H1 (cell line): ENCODE results near the gene SPOUT1. TPM values are rescaled to one million over a fixed set of nuclear protein-coding genes. Genes with fewer than 3 reads are reported as not detected.

ENCODE experiments used
- CEBPB ChIP-seq: IDR thresholded peaks from 2 replicates; pipeline ENCODE4 v1.6.1; 2012; ENCODE audit warnings: low read depth, low read length
- CHD7 ChIP-seq: fragments of 300-600 bp; sonication (generic); IDR thresholded peaks from 2 replicates; pipeline ENCODE4 v1.7.1; 2012; ENCODE audit warnings: low read length, moderate library complexity, mild to moderate bottlenecking, inconsistent platforms; ENCODE audit not compliant: insufficient replicate concordance
- POLR2A ChIP-seq, 2 experiments: IDR thresholded peaks; 1 replicate in 1 of 2; 2 replicates in 1 of 2; pipeline ENCODE4 v1.6.1; 2011; ENCODE audit warnings: low read depth in 2 of 2, low read length in 2 of 2, mild to moderate bottlenecking in 2 of 2; ENCODE audit errors: control extremely low read depth in 1 of 2
- POU5F1 ChIP-seq: IDR thresholded peaks from 2 replicates; pipeline ENCODE4 v1.6.1; 2011; ENCODE audit warnings: low read depth, mild to moderate bottlenecking, low read length, moderate library complexity
- SP1 ChIP-seq: IDR thresholded peaks from 2 replicates; pipeline ENCODE4 v1.6.1; 2011; ENCODE audit warnings: low read depth, low read length
- SP4 ChIP-seq: IDR thresholded peaks from 2 replicates; pipeline ENCODE4 v1.6.1; 2012; ENCODE audit warnings: low read length, inconsistent platforms
- TAF7 ChIP-seq: optimal IDR thresholded peaks from 2 replicates; pipeline ENCODE3; 2011; ENCODE audit warnings: low read depth, mild to moderate bottlenecking, inconsistent platforms, low read length, moderate library complexity, borderline replicate concordance
- TCF12 ChIP-seq: IDR thresholded peaks from 2 replicates; pipeline ENCODE4 v1.6.1; 2011; ENCODE audit warnings: low read depth, mild to moderate bottlenecking, low read length
- USF2 ChIP-seq: IDR thresholded peaks from 2 replicates; pipeline ENCODE4 v1.6.1; 2011; ENCODE audit warnings: low read length, improper control_type of control experiment
- ZNF274 ChIP-seq: IDR thresholded peaks from 2 replicates; pipeline ENCODE4 v1.7.0; 2012; ENCODE audit warnings: low read length, borderline replicate concordance; ENCODE audit errors: extremely low read depth
- polyA plus RNA-seq, 7 experiments: library from polyadenylated mRNA; depleted of rRNA in 3 of 7; stranded (reverse) in 5 of 7; unstranded in 2 of 7; fragments of >200 nt in 5 of 7; fragments of 200-250 nt in 2 of 7; gene quantifications; 1 replicate in 5 of 7; 2 replicates in 1 of 7; 4 replicates in 1 of 7; pipeline versions ENCODE4 v1.2.1 to v1.2.3, GENCODE V29; 2011 to 2013; ENCODE audit warnings: missing spikeins in 2 of 7, mixed read lengths in 2 of 7
- total RNA-seq: library from RNA; stranded (reverse); fragmentation: NEBNext Ultra II Directional; extraction: Animal tissue kit (Norgen Biotek cat#: 25700); gene quantifications from 2 replicates; pipeline ENCODE4 v1.2.1, GENCODE V29; 2021

Gene SPOUT1
- total and polyA plus RNA-seq, 2 of the 8 experiments (the other 6 are each of a cell fraction or from before 2014, with no cell fraction given), result 69.2 to 77.8 TPM

GRCh38 chr9:128829477-128830251, at the start of gene SPOUT1 (continued):
- TF ChIP-seq USF2, result no peak
- TF ChIP-seq POLR2A (IDR thresholded peaks at IDR 0.05; ENCODE audit: control extremely low read depth in 1 of 2, low read depth in 2 of 2, low read length in 2 of 2), result peak in 1 of 2 experiments; percentile 89; a peak in 2 of 3 replicates
- TF ChIP-seq TAF7, result peak; percentile 85
- TF ChIP-seq ZNF274, result no peak
- TF ChIP-seq POU5F1, result no peak
- TF ChIP-seq CHD7, result no peak
- peak; percentile 64; the same call in 1 of the 2 replicates for TF ChIP-seq SP1
- 0 out of 2 replicates have a peak, but pooled peaks have one; percentile 70 for TF ChIP-seq SP4
- no peak for TF ChIP-seq TCF12
- no peak for TF ChIP-seq CEBPB
